T47D (cell line): Measurements from ENCODE around the gene HARS1.
"Not testable (repeated sequence)": the region's sequence is repeated elsewhere in the genome, so short reads cannot be mapped to it uniquely, and the experiment has no call there.

Source experiments
- DNase-seq, 2 experiments: peaks; one replicate each; pipeline versions ENCODE4 v3.0.0 to v3.0.0-alpha.2; 2011 to 2012; ENCODE audit warnings: low read depth in 1 of 2, low spot score in 1 of 2
- JUND ChIP-seq: IDR thresholded peaks from 2 replicates; pipeline ENCODE4 v1.6.1; 2012; ENCODE audit warnings: low read depth
- in situ Hi-C: cut with HindIII; loops from 2 replicates; pipeline ENCODE4 v1.10.0; 2016; ENCODE audit warnings: low sequenced_read_pairs, low pct_unique_long_range_greater_than_20kb

Gene HARS1, protein sequence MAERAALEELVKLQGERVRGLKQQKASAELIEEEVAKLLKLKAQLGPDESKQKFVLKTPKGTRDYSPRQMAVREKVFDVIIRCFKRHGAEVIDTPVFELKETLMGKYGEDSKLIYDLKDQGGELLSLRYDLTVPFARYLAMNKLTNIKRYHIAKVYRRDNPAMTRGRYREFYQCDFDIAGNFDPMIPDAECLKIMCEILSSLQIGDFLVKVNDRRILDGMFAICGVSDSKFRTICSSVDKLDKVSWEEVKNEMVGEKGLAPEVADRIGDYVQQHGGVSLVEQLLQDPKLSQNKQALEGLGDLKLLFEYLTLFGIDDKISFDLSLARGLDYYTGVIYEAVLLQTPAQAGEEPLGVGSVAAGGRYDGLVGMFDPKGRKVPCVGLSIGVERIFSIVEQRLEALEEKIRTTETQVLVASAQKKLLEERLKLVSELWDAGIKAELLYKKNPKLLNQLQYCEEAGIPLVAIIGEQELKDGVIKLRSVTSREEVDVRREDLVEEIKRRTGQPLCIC

DNA sequence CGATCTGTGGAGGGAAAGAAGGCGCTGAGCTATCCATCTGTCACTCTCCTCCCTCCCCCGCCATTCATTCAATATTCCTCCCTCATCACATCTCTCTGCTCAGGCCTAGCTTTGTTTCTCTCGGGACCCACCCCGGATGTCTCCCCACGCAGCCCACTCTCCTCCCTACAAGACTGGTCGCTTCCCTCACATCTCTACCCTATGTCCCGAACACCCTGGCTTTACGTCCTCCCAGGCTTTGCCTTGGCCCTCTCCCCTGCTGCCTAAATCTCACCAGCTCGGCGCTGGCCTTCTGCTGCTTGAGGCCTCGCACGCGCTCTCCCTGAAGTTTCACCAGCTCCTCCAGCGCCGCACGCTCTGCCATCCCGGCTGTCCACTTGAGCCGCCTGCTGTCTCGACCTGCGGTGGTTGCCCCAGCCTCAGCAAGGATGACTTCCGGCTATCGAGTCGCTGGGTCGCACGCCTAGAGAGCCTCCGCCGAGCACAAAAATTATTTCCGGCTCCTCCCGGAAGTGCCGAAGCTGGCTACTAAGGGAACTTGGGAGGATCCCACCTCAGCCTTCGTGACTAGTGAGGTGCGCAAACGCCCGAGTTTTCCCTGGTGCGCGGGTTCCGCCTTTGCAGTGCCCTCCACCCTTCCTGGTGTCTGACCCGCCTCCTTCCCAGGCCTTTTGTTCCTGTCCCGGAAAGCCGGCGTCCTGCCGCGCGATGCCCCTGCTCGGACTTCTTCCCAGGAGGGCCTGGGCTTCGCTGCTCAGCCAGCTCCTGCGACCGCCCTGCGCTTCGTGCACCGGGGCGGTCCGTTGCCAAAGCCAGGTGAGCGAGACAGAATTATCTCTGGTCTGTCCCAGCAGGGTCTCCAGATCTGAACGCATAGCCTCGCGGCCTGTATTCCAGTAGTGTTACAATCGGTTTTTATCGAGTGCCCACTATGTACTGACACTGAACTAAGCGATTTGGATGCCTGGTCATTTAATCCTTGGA, at the start of gene HARS1, which contains the start of gene HARS2:
Gene HARS1, minus strand, starts transcription at position 430 of the 984 bp plus-strand sequence. Its CDS starts 66 bp downstream, at position 364.
Gene HARS2, plus strand, starts transcription at position 515 of the 984 bp plus-strand sequence. Its CDS starts 194 bp downstream, at position 709.
- TF ChIP-seq JUND: no peak
- DNase-seq: peak; percentile 95 to 97
- in situ Hi-C loops: no loop called here

DNA sequence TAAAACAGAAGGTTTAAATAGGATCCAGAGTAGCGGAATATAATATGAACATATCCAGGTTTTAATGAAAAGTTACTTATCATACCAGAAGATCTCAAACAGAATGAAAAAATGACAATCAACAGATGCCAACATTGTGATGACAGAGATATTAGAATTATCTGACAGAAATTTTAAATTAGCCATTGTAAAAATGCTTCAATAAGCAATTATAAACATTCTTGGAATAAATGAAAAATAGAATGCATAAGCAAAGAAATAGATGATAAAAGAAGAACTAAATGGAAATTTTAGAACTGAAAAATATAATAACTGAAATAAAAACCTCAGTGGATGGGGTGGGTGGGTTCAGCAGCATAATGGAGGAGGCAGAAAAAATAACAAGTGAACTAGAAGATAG, 46.3 kb upstream of the HARS1 start:
- TF ChIP-seq JUND: no peak
- in situ Hi-C loops: no loop called here
- DNase-seq: no peak

DNA sequence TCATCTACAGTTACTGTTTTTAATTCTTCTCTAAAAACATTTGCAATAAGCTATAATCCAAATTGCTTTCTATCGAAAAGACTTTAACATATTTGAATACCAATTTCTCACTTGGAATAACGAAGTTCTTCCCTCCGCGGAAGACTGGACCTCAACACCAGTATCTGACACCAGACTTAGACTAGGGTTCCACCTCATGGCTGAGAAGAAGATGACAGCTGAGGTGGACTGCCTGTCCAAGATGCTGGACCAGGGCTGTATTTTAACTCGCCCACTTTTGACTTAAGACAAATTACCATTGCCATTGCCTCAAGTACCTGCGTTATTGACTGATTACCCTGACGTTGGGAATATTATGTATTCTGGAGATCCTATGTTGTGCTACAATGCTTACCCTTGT, 43.2 kb upstream of the HARS1 start:
- in situ Hi-C loops: no loop called here
- TF ChIP-seq JUND: no peak
- DNase-seq: peak; percentile 60 to 80

DNA sequence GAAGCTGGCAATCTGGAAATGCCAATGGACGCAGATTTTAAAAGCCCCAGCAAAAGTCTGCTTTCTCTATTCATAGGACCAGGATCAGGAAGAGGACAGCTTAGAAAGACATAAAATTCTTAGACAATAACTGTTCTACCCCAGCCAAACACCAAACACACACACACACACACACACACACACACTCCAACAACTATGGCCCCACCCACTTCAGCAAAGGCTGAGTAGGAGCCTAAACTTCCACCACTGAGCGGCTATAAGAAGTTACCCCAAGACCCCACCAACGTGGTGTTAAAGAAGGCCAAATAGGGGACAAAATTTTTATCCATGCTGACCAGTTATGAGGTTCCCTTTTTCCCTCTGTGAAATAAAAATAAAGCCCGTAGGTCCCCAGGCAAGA, 41.9 kb upstream of the HARS1 start:
- no peak for DNase-seq
- in situ Hi-C loops: no loop called here
- TF ChIP-seq JUND: no peak

DNA sequence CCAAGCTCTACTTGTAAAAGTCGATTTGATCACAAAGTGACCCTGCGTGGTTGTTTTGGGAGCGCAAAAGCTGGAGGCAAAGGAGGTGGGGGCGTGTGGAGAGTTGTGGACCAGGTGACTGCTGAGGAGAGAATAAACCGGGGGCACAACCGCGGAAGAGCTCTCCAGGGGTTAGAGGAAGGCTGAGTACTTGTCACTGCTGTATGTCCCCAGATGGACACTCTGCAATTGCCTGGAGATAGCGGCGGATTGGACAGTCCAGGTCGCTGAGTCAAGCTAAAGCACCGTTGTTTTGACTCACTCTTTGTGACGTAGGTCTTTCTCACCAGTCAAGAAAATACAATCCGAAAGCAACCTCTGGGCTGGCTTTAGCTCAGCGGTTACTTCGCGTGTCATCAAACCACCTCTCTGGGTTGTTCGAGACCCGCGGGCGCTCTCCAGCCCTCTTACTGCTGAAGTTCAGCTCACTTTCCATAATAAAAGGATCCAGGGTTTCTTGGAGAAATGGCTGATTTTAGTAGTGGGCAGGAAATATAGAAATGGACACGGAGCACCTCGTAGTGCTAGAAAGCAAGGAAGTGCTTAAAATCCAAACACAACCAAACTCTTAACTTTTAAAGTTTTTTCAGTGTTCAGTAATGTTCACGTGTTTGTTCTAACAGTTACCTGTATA, 34.8 kb upstream of the HARS1 start:
- no peak for TF ChIP-seq JUND
- peak; percentile 27 to 93 for DNase-seq
- in situ Hi-C loops: no loop called here

DNA sequence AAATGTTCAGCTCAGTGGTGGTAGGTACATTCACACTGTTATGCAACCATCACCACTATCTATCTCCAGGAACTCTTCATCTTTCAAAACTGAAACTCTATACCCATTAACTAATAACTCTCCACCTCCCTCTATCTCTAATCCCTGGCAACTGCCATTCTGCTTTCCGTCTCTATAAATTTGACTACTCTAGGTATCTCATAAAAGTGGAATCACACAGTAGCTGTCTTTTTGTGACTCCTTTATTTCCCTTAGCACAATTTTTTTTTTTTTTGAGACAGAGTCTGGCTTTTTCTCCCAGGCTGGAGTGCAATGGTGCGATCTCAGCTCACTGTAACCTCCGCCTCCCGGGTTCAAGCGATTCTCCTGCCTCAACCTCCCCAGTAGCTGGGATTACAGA, 30.2 kb upstream of the HARS1 start:
- in situ Hi-C loops, DNase-seq: not testable (repeated sequence)

DNA sequence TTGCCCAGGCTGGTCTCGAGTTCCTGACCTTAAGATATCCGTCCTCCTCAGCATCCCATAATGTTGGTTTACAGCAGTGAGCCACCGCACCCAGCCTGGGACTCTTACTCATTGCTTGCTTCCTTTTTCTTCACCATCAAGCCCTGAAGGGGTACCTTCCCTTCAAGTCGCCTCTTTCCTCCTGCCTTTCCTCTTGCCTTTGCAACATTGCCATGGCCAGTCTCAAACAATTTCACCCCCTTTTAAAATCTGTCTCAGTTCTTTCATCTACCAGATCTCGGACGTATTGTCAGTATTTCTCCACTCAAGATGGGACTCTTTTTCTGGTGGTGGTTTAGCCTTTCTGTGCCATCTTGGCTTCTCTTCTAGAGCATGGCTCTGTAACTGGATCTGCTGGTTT, 29.6 kb upstream of the HARS1 start:
- DNase-seq: peak in 1 of 2 experiments; percentile 13
- in situ Hi-C loops: not testable (repeated sequence)

DNA sequence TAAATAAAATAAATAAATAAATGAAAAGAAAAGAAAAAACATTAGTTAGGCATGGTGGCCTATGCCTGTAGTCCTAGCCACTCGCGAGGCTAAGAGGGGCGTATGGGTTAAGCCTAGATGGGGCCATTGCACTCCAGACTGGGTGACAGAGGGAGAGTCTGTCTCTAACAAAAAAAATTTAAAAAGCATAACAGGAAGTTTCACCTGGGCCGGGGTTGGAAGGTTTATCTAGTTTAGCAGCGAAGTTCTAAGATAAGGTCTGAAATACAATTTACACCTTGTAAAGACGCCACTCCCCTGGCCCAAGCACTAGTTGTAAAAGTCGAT, 27.1 kb upstream of the HARS1 start:
- DNase-seq: no peak
- no peak for TF ChIP-seq JUND
- in situ Hi-C loops: no loop called here

DNA sequence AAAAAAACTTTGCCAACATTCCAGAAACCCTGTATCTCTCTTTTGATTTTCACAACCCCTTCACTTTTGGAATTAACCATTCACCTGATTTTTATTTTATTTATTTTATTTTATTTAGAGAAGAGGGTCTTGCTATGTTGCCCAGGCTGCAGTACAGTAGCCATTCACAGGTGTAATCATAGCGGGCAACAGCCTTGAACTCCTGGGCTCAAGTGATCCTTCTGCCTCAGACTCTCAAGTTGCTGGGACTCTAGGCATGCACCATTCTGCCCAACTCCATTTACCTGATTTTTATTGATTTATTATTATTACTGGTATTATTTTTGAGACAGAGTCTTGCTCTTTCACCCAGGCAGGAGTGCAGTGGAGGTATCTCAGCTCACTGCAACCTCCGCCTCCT, 25.1 kb upstream of the HARS1 start:
- in situ Hi-C loops, DNase-seq: not testable (repeated sequence)

DNA sequence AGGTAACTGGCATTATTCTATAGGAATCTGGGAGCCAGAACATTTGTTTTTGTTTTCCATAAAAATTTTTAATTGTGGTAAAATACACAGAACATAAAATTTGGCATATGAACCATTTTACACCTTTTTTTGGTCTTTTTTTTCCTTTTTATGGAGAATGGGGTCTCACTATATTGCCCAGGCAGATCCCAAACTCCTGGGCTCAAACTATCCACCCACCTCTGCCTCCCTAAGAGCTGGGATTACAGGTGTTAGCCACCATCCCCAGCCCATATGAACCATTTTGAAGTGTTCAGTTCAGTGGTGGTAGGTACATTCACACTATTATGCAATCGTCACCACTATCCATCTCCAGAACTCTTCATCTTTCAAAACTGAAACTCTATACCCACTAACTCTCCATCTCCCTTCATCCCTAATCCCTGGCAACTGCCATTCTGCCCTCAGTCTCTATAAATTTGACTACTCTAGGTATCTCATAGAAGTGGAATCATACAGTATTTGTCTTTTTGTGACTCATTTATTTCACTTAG, 22.5 kb upstream of the HARS1 start:
- TF ChIP-seq JUND: no peak
- in situ Hi-C loops: no loop called here

DNA sequence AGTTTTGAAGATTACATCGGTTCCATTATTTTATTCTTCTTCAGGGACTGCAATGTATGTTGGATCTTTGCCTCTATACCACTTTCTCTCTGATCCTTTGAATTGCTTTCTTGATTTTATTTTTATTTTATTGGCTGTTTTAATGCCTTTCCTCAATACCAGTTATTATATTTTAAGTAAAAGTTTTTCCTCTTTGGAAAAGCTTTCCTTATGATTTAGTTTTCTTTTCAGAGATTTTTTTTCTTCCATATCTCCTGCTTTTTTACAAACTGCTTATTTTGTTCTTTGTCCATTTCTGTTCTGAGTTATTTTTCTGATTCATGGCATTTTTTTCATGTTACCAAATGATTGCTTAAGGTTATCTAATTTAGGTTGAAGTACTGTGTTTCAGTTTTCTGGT, 20.6 kb upstream of the HARS1 start:
- TF ChIP-seq JUND: no peak
- in situ Hi-C loops: no loop called here
- no peak for DNase-seq

More for the DNA sequence above, 22.5 kb upstream of the HARS1 start:
- no peak for DNase-seq

DNA sequence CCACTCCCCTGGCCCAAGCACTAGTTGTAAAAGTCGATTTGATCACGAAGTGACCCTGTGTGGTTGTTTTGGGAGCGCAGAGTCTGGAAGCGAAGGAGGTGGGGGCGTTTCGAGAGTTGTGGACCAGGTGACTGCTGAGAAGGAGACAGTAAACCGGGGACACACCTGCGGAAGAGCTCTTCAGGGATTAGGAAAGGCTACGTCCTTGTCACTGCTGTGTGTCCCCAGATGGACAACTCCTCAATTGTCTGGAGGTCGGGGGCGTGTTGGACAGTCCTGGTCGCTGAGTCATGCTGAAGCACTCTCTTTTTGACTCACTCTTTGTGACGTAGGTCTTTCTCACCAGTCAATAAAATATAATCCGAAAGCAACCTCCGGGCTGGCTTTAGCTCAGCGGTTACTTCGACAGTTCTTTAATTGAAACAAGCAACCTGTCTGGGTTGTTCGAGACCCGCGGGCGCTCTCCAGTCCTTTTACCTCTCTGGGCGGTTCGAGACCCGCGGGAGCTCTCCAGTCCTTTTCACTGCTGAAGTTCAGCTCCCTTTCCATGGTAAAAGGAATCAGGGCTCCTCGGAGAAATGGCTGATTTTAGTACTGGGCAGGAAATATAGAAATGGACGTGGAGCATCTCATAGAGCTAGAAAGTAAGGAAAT, 19.9 kb upstream of the HARS1 start:
- DNase-seq: peak; percentile 37 to 92
- TF ChIP-seq JUND: no peak; the same call in 1 of the 2 replicates
- in situ Hi-C loops: no loop called here

DNA sequence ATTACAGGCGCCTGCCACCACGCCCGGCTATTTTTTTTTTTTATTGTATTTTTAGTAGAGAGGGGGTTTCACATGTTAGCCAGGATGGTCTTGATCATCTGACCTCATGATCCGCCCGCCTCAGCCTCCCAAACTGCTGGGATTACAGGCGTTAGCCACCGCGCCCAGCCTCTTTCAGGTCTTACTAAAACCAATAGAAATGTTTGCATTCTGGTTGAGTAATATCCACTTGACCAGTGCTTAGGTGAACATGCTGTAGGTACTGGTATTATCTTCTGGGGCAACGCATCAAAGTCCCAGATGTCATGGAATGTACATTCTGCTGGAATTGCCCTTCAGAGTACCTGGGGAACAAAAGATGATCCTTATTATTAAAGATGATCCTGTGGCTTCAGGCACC, 17.6 kb upstream of the HARS1 start:
- DNase-seq, in situ Hi-C loops: not testable (repeated sequence)
